GM18873 (cell line): ENCODE measurements around the gene FXYD1.
"Not testable (repeated sequence)": the region's sequence is repeated elsewhere in the genome, so short reads cannot be mapped to it uniquely, and the experiment has no call there.

Experiments
- ATAC-seq: cut with Tn5 transposase; IDR thresholded peaks from one replicate; pipeline ENCODE4 v1.9.1; 2021; ENCODE audit warnings: mild to moderate bottlenecking, moderate library complexity, moderate number of reproducible peaks; ENCODE audit not compliant: unreplicated experiment, low FRiP score

Gene FXYD1

GRCh38 chr19:35140962-35141836 lies 2.6 kb downstream of the FXYD1 start:
- no peak for ATAC-seq

DNA sequence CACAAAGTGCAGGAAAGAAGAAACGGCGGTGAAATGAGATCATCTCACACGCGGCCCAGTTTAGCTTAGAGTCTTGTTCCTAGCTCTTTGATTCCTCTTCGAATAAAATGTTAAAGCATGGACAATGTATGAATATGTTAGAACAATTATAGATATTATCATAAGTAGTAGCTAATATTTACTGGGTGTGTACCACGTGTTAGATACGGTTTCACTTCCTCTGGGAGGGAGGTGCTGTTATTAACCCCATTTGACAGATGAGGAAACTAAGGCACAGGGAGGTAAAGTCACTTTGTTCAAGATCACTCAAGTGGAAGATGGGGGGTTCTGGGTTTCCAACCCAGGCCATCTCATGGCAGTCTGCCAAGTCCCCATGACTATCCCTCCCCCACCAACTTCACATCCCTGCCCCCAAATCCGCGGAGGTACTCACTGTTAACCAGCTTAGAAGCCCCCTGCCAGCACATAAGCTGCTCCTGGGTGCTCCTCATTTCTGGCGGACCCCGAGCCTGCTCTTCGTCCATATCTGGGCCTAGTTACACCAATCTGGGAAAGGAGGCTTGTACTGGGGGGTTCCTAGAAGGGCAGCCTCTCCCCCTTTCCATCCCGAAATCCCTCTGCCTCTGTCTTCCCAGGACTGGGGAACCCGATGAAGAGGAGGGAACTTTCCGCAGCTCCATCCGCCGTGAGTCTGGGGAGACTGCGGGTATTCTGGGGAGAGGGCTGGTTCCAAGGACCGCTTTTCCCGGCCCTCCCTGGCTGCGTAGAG lies 3.4 kb downstream of the FXYD1 start:
- ATAC-seq: no peak

DNA sequence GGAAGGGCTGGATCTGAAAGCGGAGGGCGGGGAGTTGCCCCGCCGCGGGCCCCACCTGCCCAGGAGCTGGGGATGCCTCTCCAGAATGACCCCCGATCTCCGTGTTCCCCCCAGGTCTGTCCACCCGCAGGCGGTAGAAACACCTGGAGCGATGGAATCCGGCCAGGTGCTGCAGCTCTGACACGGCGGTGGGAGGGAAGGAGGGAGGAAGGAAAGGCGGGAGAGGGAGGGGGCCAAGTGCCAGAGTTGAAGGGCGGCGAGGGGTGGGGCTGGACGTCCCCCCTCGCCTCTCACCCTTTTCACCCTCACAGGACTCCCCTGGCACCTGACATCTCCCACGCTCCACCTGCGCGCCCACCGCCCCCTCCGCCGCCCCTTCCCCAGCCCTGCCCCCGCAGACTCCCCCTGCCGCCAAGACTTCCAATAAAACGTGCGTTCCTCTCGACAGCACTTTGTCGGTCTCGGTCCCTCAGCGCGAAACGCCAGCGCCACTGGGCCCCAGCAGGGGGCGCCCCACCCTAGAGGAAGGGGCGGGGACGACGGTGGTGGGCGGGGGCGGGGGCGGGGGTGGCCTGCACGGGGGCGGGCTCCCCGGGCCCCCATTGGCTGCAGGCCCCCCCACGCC lies 4.1 kb downstream of the FXYD1 start:
- no peak for ATAC-seq

GRCh38 chr19:35143231-35143715 lies 4.6 kb downstream of the FXYD1 start, which contains the start of gene FXYD7:
Gene FXYD7, plus strand, starts transcription at chr19:35143255. Its CDS starts 79 bp downstream, at chr19:35143334.
- no peak for ATAC-seq

DNA sequence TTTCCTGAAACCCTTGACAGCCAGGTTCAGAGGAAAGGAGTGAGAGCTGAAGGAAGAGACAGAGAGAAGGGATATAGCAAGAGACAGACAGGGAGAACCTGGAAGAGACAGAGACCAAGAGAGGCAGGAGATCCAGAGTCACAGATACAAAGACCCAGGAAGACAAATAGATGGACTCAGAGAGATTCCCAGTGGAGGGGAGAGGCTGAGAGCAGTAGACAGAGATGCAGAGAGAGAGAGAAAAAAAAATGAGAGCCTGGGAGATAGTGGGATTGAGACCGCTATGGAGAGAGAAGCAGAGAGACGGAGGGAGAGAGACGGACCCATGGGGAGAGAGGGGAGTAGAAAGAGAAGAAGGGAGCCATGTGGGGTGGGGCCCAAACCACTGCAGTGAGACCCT lies 5.2 kb downstream of the FXYD1 start:
- no peak for ATAC-seq

DNA sequence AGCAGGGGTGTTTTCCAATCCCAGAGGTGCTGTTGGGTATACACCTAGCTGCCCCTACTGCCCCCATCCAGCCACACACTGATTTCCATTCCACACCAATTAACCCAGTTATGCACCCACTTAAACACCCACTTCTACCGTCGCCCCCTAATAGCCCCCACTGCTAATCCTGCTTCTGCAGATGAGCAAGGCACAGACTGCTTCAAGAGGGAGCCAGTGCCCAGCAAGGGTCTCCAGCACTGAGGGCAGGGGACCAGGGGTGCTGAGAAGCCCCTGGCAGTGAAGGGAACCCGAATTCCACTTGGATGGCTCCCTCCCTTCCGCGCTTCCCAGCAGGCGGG lies 5.6 kb downstream of the FXYD1 start:
- ATAC-seq: no peak

DNA sequence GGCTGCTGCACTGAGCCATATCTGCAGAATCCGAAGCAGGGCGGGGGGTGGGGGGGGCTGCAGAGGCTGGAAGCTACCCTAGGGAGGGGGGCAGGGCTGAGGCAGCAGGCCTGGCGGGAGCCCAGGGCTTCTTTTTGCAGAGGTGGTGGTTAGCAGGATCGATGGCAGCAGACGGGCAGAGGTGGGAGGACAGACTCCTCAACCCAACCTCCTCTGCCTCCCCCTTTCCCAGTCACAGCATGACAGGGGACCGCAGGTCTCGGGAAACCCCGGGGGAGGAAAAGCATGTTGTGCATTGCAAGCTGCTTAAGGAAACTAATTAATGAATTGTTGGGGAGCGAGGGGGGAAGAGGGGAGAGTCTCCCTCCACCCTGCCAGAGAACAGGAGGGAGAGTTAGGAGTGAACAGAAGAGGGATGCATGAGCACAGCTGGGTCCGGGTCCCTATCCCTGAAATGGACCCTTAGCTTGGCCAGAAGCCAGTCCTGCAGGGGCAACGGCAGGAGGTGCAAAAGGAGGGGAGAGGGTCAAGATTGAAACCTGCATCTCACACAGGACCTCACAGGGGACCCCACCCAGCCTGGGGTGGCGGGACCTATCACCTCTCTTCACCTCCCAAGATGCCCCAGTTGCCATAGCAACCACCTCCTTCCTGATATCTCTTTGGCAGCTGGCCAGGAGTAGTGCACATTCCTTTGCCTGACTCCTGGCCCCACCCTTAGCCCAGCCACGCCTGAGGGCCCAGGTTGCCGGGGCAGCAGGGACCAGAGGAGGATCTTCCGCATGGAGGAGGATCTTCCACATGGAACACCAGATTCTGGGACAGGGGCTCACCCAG lies 6.2 kb downstream of the FXYD1 start:
- no peak for ATAC-seq

DNA sequence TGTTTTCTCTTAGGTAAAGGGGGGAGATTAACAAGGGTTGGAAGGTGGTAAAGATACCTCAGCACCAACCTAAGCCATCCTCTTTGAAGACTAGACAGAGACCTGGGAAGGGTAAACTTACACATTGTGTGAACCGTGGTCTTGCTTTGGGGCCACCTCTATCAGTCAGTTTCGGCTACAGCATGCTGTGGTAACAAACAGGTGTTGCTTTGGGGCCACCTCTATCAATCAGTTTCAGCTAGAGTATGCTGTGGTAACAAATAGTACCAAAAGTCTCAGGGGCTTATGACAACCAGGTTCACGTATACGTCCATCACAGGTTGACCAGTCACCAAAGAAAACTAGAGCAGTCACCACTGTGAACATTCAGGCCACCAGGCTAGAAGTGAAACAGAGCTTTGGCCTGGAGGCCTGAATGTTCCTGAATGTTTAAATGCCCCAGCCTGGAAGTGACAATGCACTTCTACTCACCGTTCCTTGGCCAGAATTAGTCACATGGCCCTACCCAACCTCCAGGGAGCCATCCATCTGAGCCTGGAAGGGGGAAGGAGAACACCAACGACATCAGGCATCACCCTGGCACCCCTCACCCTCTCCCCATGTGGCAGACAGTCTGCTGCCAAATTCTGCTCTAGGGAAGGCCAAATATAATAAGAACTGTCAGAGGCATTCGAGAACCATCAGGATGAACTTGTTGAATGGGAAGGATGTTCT lies 8.3 kb downstream of the FXYD1 start:
- ATAC-seq: no peak

GRCh38 chr19:35149463-35149862 lies 10.8 kb downstream of the FXYD1 start:
- ATAC-seq: no peak

GRCh38 chr19:35150445-35150844 lies 11.8 kb downstream of the FXYD1 start:
- ATAC-seq: no peak

GRCh38 chr19:35151273-35152065 lies 12.8 kb downstream of the FXYD1 start:
- ATAC-seq: no peak

- not testable (repeated sequence) for ATAC-seq
Observed at GRCh38 chr19:35153129-35153522, 14.5 kb downstream of the FXYD1 start.

DNA sequence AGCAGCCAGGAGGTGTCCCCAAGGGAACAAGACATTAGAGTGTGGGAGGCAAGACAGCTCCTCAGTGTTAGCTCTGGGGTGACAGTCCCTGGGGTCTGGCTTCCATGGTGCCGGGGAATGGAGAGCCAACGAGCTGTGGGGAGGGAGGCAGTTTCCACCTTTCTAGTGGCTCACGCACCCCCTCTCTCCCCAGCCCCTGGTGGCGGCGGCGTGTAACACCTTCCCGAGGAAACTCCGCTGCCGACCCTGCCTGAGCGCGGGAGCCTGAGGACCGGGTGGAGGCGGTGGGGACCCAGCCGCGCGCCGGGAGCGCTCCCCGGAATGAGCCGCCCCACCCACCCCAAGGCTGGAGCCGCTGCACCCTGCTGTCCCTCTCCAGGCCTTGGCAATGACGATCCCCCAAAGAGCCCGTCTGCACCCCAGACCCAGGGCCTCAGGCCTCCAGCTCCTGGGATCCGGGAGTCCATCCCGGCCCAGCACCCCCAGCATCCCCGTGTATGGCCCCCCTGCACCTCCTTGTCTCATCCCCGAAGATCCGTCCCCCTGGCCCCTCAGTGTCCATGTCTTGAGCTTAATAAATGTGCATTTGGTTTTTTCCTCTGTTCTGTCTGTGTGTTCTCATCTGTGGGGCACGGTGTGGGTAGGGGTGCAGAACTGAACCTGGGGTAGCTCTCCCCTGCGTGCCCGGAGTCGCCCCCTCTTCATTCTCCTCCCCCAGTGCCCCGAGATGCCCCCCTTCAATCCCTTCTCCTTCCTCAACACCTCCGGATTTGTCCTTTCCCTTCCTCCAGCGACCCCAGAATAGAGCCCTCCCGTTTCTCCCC lies 15.3 kb downstream of the FXYD1 start:
- ATAC-seq: no peak

DNA sequence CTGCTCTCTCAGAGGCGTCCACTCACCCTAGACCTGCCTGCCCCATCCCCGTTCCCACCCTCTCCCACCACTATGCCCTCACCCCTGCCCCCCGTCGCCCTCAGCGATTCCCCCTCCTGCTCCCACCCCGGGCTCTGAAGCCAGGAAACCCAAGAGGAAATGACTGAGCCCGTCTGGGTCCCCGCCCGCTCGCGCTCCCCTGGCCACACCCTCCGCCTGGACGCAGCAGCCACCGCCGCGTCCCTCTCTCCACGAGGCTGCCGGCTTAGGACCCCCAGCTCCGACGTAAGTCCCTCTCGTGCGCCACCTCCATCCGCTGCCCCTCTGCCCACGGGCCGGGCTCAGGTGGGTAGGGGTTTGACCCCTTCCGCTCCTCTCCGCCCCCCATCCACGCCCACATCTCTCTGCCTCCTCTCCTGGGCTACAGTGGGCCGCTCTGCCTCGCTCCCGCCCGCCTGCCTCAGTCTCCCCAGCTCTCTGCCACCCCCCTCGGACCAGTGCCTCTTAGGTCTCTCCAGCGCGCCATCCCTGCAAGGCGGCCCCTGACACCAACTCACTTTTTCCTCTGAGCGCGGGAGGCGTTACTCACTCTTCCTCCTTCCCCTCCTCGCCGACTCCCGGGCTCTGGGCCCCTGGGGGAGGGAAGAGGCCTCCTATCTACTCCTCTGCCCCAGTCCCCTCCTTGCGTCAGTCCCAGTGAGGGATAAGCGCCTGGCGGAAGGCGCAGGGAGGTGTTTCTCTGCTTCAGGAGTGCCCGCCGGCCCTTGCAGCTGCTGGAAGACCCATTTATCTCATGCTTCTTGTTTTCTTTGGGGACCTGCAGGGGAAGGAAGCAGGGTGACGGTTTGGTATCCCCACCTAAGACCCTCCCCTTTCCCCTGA lies 16.1 kb downstream of the FXYD1 start, which contains the start of gene FXYD5:
Gene FXYD5 (plus strand): TSS at position 211 of the 882 bp plus-strand sequence. CDS start 816 bp downstream, outside the sequence.
- ATAC-seq: no peak

DNA sequence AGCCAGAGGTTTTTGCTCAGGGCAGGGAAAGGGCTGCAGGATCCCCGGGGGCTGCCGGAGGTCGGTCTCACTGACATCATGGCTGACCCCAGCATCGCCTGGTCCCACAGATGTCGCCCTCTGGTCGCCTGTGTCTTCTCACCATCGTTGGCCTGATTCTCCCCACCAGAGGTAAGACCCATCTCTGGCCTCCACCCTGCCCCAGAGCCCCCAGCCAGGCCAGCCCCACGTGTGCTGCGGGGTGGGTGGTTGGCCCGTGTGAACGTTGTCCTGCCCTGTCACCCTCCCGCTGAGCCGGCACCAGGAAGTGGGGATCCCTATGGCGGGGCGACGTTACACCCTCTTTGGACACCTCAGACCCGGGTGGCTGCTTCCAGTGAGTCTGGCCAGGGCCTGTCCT lies 16.8 kb downstream of the FXYD1 start:
- ATAC-seq: no peak

- ATAC-seq: no peak
Observed at GRCh38 chr19:35155981-35156672, 17.5 kb downstream of the FXYD1 start.
